GF-D8 (cell line): Measurements from ENCODE around the gene SUCLG2.
"Not testable (repeated sequence)": the region's sequence is repeated elsewhere in the genome, so short reads cannot be mapped to it uniquely, and the experiment has no call there.

Experiments
- DNase-seq: peaks from one replicate; lab custom pipeline; 2025; lab: John Stamatoyannopoulos, UW

Gene SUCLG2

GRCh38 chr3:67608034-67608433, 46.4 kb downstream of the SUCLG2 start:
- no peak for DNase-seq

- DNase-seq, result no peak
Observed at GRCh38 chr3:67605377-67605776, 49.0 kb downstream of the SUCLG2 start.

GRCh38 chr3:67602816-67603215, 51.6 kb downstream of the SUCLG2 start:
- DNase-seq, result peak; percentile 30

- DNase-seq, result no peak
Observed at GRCh38 chr3:67601919-67602608, 52.3 kb downstream of the SUCLG2 start.

GRCh38 chr3:67601385-67601784, 53.0 kb downstream of the SUCLG2 start:
- DNase-seq, result no peak

- DNase-seq, result no peak
Observed at GRCh38 chr3:67599821-67600220, 54.6 kb downstream of the SUCLG2 start.

GRCh38 chr3:67598814-67599556, 55.4 kb downstream of the SUCLG2 start:
- DNase-seq, result no peak

- DNase-seq, result no peak
Observed at GRCh38 chr3:67595424-67595823, 59.0 kb downstream of the SUCLG2 start.

- no peak for DNase-seq
Observed at GRCh38 chr3:67593761-67594234, 60.6 kb downstream of the SUCLG2 start.

- DNase-seq, result no peak
Observed at GRCh38 chr3:67592057-67592456, 62.4 kb downstream of the SUCLG2 start.

- no peak for DNase-seq
Observed at GRCh38 chr3:67587811-67588210, 66.6 kb downstream of the SUCLG2 start.

- no peak for DNase-seq
Observed at GRCh38 chr3:67587301-67587700, 67.1 kb downstream of the SUCLG2 start.

GRCh38 chr3:67584608-67585007, 69.8 kb downstream of the SUCLG2 start:
- not testable (repeated sequence) for DNase-seq

GRCh38 chr3:67580430-67581000, 73.9 kb downstream of the SUCLG2 start:
- no peak for DNase-seq

- DNase-seq, result no peak
Observed at GRCh38 chr3:67578416-67578815, 76.0 kb downstream of the SUCLG2 start.

GRCh38 chr3:67576441-67576840, 78.0 kb downstream of the SUCLG2 start:
- no peak for DNase-seq

GRCh38 chr3:67569324-67569723, 85.1 kb downstream of the SUCLG2 start:
- DNase-seq, result no peak

- no peak for DNase-seq
Observed at GRCh38 chr3:67567893-67568292, 86.5 kb downstream of the SUCLG2 start.

- no peak for DNase-seq
Observed at GRCh38 chr3:67564973-67565372, 89.4 kb downstream of the SUCLG2 start.

GRCh38 chr3:67564008-67564407, 90.4 kb downstream of the SUCLG2 start:
- DNase-seq, result no peak

GRCh38 chr3:67561667-67562394, 92.6 kb downstream of the SUCLG2 start:
- no peak for DNase-seq

GRCh38 chr3:67561266-67561665, 93.1 kb downstream of the SUCLG2 start:
- DNase-seq, result no peak
